ENCODE data around the gene DENND4A.

DNA sequence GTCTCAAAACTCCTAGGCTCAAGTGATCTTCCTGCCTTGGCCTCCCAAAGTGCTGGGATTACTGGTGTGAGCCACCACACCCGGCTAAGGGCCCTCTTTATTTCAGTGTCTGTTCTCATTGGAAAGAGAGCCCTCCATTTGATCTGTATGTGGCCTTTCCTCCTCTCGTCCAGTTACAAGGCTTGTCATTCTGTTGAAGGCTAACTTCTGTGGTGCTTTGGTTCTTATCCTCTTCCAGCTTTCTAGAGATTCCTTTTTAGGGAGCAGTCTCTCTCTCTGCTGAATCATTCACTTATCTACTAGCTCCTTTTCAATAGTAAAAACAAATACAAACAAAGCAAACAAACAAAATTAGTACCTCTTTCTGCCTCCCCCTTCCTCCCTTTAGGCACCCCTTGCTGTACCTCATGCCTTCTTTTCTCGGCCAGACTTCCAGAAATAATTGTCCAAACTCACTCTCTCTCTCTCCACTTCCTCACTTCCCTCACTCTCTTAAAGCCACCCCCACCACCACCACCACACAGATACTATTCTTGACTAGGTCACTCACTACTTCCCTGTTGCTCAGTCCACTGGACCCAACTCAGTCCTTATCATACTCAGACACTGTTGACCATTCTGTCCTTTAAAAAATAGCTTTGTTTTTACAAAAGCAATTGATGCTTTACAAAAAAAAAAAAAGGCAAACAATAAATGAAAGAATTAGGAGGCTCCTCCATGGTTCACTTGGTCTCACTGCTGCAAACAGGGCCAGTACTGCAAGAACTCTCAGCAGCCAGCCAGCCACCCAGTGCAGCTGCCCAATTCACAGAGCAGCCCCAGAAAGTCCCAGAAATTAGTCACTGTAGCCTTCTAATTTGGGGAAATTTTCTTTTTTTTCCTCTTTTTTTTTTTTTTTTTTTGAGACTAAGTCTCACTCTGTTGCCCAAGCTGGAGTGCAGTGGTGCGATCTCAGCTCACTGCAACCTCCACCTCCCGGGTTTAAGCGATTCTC, 45.5 kb upstream of the DENND4A start:
- TF ChIP-seq POLR2A (IDR thresholded peaks at IDR 0.05) (no peak), POLR2AphosphoS5 (IDR thresholded peaks at IDR 0.05) (no peak)
- TF ChIP-seq, protein P1, sequence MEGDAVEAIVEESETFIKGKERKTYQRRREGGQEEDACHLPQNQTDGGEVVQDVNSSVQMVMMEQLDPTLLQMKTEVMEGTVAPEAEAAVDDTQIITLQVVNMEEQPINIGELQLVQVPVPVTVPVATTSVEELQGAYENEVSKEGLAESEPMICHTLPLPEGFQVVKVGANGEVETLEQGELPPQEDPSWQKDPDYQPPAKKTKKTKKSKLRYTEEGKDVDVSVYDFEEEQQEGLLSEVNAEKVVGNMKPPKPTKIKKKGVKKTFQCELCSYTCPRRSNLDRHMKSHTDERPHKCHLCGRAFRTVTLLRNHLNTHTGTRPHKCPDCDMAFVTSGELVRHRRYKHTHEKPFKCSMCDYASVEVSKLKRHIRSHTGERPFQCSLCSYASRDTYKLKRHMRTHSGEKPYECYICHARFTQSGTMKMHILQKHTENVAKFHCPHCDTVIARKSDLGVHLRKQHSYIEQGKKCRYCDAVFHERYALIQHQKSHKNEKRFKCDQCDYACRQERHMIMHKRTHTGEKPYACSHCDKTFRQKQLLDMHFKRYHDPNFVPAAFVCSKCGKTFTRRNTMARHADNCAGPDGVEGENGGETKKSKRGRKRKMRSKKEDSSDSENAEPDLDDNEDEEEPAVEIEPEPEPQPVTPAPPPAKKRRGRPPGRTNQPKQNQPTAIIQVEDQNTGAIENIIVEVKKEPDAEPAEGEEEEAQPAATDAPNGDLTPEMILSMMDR (IDR thresholded peaks at IDR 0.05) = no peak
